GM18951 (cell line): ENCODE data around the gene ATXN10.
"Not testable (repeated sequence)": the region's sequence is repeated elsewhere in the genome, so short reads cannot be mapped to it uniquely, and the experiment has no call there.

Experiments
- POLR2A ChIP-seq: IDR thresholded peaks from 4 replicates; pipeline ENCODE4 v1.6.1; 2011; ENCODE audit warnings: mild to moderate bottlenecking; ENCODE audit not compliant: insufficient read length, insufficient read depth; ENCODE audit errors: extremely low read depth
- in situ Hi-C: fragments of 300-500 bp; cut with MboI; formaldehyde crosslinking; loops from one replicate; pipeline ENCODE4 v1.12.0; 2022; ENCODE audit warnings: low sequenced_read_pairs, mixed read lengths, inconsistent platforms; ENCODE audit not compliant: unreplicated experiment

The ATXN10 gene

DNA sequence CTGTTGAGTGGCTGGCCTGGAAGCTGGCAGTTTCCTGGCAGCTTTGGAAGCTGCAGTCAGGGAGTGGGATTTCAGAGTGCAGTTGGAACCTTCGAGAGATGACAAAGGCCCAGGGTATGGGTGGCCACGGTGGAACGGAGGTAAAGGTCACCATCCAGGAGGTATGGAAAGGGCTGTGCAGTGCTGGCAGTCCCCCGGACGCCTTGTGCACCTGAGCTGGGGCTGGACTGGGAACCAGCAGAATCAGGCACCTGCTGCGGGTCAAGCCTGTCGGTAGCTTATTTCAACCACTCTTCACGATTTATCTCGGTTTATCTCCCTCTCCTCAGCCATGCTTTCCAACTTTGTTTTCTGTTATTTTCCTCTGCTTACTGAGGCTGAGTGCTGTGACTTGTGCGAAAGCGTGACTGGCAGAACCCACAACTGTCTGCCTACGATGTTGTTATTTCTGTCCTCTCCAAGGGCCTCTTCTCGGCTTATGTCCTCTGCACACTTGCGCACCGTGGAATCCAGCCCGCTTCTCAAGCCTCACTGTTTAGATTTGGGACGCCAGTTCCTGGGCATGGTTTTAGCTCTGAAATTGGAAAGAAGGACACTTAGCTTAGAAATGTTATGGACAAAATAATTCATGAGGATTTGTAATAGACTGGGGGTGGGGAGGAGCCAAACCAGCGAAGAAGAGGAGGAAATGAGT lies 24.0 kb upstream of the ATXN10 start:
- TF ChIP-seq POLR2A, result no peak
- in situ Hi-C loops, result loop anchor here (10.0 kb wide), 1 partner anchor 337 kb away; no protein-coding TSS in a partner anchor

DNA sequence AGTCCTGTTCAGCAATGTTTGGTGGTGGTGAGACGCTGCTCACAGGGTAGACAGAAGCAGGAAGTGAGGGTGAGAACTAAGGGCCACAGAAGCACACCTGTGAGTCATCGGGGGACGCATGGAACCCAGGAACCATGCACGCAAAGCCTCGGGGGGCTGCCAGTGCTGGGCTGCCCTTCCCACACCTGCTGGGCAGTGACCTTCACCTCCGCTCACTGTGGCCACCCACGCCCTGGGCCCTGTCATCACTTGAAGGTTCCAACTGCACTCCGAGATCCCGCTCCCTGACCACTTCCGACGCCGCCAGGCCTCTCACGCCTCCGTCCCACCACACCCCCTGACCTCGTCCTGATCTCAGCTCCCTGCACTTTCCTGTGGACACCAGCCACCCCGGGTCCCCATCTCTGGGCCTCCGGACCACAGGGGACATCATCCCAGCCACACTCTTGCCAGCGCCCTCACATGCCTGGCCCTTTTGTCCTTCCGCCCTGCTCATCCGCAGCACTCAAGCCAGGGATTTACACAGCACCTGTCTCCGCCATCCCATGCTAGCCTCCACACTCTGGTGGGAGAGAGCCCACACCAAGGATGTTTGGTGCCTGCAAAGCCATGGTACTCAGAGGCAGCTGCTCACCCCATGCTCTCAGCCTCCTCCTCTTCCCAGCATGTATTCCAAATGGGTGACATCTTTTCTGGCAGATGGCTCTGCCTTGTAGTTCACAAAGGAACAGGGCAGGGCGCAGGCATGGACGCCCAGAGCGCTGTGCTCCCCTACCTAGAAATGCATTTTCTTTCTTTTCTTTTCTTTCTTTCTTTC lies 23.1 kb upstream of the ATXN10 start:
- in situ Hi-C loops, result loop anchor here (10.0 kb wide), 1 partner anchor 336 kb away; no protein-coding TSS in a partner anchor
- no peak for TF ChIP-seq POLR2A

DNA sequence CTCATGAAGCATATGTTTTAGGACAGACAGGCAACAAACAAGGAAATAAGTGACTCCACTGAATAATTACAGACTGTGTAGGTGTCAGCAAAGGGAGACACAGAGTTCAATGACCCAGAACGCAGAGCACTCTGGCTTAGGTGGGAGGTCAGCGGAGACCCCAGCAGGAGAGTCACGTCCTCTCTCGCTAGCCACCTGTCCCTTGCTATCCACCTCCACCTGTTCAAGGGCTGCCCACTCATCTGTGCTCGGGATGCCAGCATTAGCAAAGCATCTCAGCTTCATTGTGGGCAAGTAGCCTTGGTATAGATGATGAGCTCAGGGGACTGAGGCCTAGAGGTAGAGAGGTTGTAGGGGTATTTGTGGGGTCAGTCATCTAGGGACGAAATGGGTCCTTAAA lies 21.8 kb upstream of the ATXN10 start:
- TF ChIP-seq POLR2A, result no peak
- in situ Hi-C loops, result loop anchor here (10.0 kb wide), 1 partner anchor 335 kb away; no protein-coding TSS in a partner anchor

DNA sequence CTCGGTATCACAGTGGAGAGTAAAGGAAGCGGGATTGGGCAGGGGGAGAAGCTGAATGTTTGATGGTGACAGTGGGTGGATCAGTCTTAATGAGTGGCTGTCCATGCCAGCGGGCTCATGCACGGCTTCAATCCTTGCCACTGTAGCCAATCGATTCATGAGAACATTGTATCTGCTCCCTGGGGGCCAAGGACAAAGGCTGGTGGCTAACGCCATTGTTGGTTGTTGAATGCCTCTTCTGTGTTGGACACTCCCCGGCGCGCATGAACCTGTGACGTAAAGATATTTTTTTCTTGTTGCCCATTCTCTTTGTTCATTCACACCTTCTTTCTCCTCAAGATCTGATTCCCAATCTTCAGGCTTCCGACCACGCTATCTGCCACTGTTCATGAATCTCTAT lies 20.9 kb upstream of the ATXN10 start:
- in situ Hi-C loops, result no loop called here

DNA sequence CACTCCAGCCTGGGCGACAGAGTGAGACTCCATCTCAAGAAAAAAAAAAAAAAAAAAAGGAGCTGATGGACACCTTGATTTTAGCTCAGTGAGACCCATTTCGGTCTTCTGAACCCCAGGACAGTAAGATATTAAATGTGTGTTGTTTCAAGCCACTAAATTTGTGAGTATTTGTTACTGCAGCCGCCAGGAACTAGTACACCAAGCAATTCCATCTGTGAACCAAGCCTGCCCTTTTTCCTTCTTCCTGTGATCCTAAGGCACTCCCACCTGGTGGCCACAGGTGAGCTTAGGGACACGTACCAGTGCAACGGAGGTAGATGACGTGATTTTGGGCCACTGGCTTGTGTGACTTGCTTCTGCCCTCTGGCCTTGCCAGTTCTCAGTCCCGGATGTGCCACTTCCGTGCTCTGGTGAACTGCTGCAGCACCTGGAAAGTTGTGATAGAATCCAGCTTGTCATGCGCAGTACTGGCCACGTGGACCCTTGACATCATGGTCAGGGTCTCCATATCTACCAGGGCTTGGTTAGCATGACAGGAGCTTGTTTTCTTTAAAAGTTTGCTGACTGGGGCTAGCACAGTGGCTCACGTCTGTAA lies 19.6 kb upstream of the ATXN10 start:
- no peak for TF ChIP-seq POLR2A
- in situ Hi-C loops, result no loop called here

More for the DNA sequence above, 20.9 kb upstream of the ATXN10 start:
- no peak for TF ChIP-seq POLR2A

DNA sequence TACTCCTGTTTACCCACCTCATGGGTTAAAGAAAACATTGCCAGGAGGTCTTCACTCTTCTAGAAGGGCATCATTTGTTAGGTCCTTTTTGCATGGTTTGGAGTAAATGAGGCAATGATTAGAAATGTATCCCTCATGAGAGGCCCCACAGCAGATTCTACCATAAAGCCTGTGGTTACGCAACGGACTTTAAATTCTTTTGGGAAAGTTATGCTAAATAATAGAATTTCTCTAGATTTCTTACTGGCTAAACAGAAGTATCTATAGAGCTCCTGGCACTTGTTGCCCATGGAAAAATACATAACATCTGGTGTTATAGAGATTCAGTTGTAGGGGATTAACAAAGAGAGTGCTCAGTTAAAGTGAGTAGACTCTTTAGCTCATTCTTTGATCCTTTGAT lies 15.1 kb upstream of the ATXN10 start:
- TF ChIP-seq POLR2A, result no peak
- in situ Hi-C loops, result no loop called here

DNA sequence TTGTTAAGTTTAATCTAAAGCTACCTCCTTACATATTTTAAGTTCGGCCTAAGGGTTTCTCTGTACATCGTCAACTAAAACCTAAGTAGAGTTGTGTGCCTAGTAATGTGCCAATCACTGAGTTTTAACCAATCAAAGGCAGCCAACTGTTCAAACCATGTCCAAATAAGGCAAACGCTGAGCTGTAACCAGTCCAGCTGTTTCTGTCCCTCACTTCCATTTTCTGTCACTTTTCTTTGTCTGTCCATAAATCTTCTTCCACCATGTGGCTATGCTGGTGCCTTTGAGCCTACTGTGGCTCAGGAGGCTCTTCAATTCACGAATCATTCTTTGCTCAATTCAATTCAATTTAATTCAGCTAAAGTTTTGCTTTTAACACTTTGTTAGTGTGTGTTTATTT lies 13.9 kb upstream of the ATXN10 start:
- in situ Hi-C loops, result no loop called here
- TF ChIP-seq POLR2A, result no peak

DNA sequence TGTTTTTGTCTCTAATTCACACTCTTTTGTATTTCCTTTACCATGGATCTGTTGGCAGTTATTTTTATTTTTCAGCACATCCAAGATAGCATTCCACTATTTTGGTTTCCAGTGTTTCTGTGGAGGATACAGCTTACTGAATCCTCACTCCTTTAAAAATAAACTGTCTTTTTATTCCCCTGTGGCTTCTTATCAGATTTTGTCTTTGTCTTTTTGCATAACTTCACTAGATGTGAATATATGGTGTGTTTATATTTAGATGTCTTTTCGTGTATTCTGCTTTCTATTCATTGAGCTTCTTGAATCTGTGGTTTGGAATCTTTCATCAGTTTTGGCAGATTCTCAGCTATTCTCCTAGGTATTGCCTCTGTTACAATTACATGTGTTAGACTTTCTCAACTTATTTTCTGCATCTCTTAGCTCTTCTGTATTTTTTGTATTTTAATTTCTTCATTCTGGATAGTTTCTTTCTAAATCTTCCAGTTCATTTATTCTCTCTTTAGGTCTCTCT lies 7.4 kb upstream of the ATXN10 start:
- in situ Hi-C loops, result no loop called here
- TF ChIP-seq POLR2A, result no peak

DNA sequence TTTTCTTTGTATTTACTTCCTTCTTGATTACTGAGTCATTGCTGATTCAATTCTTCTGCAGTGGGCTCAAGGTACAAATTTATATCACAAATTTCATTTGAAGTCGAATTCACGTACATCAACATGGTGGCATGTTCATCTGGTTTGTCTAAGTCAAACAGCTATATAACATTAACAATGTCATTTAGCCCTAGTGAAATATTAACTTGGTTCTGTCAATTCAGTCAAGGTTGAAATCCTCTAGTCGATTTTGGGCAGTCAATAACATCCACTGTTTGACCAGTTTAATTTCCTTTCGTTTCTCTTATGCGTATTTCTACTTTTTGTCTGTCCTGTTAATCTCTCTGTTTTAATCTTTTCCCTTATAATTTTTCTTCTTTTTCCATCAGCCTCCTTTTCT lies 4.1 kb upstream of the ATXN10 start:
- no peak for TF ChIP-seq POLR2A
- in situ Hi-C loops, result no loop called here

DNA sequence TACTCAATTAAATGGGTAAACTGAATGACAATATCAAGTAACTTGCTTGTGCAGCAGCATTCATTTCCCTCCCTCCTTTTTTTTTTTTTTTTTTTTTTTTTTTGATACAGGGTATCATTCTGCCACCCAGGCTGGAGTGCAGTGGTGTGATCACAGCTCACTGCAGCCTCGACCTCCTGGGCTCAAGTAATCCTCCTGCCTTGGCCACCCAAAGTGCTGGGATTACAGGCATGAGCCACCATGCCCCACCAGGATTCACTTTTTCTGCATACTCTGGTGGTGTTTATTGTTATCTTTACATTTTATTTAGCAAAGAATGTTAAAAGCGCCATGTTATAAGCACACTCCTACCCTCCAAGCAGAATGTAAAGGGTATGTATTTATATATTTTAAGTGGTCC lies 1.3 kb upstream of the ATXN10 start:
- in situ Hi-C loops, result not testable (repeated sequence)

DNA sequence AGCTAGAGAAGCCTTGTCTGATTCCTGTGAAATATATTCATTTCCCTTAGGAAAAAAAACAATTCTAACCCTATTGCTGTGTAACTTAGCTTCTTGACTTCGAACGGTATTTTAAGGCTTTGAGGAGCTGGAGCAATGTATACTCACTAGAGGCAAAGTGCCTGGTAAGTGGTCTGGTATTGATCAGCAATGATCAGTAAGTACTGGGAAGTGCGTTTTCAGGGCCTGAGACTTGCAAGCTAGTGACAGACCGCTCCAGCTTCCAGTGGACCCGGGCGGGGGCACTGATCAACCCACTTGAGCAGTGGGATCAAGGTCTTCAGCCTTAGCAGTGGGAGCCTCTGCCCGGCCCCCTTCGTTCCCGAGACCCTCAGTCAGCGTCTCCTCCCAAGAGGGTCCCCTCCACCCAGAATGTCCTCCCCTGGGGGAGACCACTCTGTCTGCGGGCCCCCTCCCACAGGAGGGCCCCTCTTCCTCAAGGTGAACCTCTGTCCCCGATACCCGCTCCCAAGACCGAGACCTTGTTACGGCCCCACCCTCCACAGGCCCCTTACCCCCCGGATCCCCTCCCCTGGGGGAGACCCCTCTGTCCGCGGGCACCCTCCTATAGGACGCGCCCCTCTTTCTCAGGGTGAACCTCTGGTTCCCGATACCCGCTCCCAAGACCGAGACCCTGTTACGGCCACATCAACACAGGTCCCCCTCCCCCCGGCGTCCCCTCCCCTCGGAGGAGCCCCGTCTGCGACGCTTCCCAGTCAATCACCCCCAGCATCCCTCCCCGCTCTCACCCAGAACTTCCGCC lies 452 bp upstream of the ATXN10 start:
- in situ Hi-C loops, result no loop called here

DNA sequence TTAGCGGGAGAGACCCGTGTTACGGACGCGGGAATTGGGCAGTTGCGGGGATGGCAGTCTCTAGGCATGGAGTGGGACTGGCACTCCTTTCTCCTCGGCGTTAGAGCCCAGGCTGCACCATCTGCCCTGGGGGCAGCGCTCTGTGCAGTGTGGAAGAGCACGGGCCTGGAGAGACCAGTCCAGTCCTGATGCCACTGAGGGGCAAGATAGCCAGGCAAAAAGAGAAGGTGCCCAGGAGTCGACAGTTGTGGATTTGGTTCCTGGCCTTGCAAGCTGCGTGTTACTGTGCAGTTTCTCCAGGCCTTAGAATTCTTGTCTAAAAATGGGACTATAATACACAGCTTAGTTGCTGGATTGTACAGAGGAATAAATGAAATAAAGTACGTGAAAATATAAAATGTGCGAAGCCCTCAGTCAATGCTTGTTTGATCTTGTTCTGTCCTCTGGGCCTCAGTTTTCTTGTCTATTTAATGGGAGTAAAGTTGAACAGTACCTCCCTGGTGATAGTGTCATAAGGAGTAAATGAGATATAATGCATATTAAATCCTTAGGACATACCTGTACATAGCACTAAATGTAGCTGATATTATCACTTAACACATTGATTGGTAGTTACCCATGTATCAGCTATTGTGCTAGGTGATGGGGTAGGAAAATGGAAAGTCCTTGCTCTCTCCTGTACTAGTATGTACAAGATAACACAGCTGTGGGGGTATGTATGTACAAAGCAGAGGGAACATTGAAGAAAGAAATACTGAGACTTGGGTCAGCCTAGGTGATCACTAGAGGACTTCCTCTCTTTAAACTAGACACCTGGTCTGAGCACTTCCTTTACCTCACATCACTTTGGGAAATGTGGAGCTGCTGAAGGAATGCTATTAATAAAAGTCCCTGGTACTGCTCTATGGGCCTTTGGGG lies 1.2 kb downstream of the ATXN10 start:
- TF ChIP-seq POLR2A, result no peak
- in situ Hi-C loops, result no loop called here

More for the DNA sequence above, 452 bp upstream of the ATXN10 start:
- no peak for TF ChIP-seq POLR2A
